ENCODE results near the gene TTC27.
"Not testable (repeated sequence)": the region's sequence is repeated elsewhere in the genome, so short reads cannot be mapped to it uniquely, and the experiment has no call there.

- TF ChIP-seq SMAD4 (CRISPR knock-in tag; IDR thresholded peaks at IDR 0.05); CTCF (IDR thresholded peaks at IDR 0.05); SP1 (CRISPR knock-in tag; conservative IDR thresholded peaks at IDR 0.05); MLX (CRISPR knock-in tag; IDR thresholded peaks at IDR 0.05); ETV6 (CRISPR knock-in tag; IDR thresholded peaks at IDR 0.05); FOXP1 (CRISPR knock-in tag; IDR thresholded peaks at IDR 0.05; ENCODE audit: borderline replicate concordance); E2F4 (CRISPR knock-in tag; IDR thresholded peaks at IDR 0.05; ENCODE audit: borderline replicate concordance, low read depth); MAX (CRISPR knock-in tag; IDR thresholded peaks at IDR 0.05); ZNF423 (CRISPR knock-in tag; IDR thresholded peaks at IDR 0.05); ZNF121 (CRISPR knock-in tag; IDR thresholded peaks at IDR 0.05); TEAD1 (CRISPR knock-in tag; IDR thresholded peaks at IDR 0.05); ATF2 (CRISPR knock-in tag; IDR thresholded peaks at IDR 0.05; ENCODE audit: borderline replicate concordance, low read depth): not testable (repeated sequence)
These were observed 10.7 kb downstream of the TTC27 start for GRCh38 chr2:32638548-32638947.

All from WTC11 (cell line).